ENCODE data around the gene TMEM179. TPM values are rescaled to one million over a fixed set of nuclear protein-coding genes. Genes with fewer than 3 reads are reported as not detected.
A peak's percentile ranks its signal among the peaks of the same experiment; 100 is the strongest.
"Not testable (repeated sequence)": the region's sequence is repeated elsewhere in the genome, so short reads cannot be mapped to it uniquely, and the experiment has no call there.

TMEM179 gene
- total RNA-seq, result 1 to 10 TPM; 2.6 to 9.6 TPM

DNA sequence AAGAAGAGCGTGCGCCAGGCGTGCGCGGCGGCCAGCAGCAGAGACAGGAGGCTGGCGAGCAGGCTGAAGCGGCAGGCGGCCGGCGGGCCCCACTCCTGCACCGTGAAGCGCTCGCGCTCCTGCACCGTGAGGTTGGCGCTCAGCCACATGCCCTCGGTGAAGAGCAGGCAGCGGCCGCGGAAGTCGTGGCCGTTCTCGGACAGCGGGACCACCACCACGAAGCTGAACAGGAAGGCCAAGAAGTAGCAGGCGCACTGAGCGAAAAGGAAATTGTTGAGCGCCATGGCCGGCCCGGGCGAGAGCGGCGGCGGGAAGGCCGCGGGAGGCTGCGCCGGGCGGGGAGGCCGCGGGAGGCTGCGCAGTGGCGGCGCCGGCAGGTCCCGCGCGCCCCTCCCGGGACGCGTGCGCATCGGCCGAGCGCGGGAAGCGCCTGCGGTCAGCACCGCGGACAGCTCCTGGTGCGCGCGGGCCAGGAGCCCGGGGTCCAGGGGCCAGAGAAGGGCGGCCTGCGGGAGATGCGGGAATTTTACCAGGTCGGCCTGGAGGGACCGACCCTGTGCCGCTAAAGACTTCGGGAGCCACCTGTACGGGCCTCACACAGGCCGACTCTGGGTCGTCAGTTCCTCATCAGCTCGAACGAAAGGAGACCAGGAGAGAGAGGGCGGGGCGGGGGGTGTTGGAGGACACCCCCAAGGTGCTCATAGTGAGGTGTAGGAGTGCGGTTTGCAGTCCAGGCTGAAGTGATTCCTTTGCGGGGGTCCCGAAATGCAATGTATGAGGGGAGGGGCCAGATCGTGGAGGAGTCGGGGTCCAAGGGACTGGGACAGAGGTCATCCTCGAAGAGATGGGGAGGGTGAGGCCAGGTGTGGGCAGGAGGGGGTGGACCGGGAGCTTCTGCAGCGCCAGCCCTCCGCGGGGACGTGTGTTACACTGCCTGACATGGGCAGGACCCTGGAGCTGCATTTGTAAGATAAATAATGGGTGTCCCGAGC is at the start of gene TMEM179:
TMEM179 (minus strand) TSS at position 315 of the 992 bp plus-strand sequence; CDS start at position 284, 31 bp downstream.
- 4 to 23% methylated on average over 17 to 88 of the region's 91 CpGs for WGBS, 2 donors
- Histone ChIP-seq H3K36me3 (replicated peaks in 1 of 2; ENCODE audit: insufficient read depth in 1 of 2, low read depth in 2 of 2) (no peaks in the 10 kb centered on the region), H3K4me3 (no peak within 1 kb of the TSS), H3K27me3 (peaks cover 0 to 8% of the 10 kb centered on the region in 2 donors), H3K4me1 (peaks cover 7% of the 10 kb centered on the region), H3K27ac (no peak within 1 kb of the TSS), H3K9me3 (no peaks in the 10 kb centered on the region)
- intact Hi-C loops (cut with DNase I), result no loop called here
- TF ChIP-seq, protein P1, sequence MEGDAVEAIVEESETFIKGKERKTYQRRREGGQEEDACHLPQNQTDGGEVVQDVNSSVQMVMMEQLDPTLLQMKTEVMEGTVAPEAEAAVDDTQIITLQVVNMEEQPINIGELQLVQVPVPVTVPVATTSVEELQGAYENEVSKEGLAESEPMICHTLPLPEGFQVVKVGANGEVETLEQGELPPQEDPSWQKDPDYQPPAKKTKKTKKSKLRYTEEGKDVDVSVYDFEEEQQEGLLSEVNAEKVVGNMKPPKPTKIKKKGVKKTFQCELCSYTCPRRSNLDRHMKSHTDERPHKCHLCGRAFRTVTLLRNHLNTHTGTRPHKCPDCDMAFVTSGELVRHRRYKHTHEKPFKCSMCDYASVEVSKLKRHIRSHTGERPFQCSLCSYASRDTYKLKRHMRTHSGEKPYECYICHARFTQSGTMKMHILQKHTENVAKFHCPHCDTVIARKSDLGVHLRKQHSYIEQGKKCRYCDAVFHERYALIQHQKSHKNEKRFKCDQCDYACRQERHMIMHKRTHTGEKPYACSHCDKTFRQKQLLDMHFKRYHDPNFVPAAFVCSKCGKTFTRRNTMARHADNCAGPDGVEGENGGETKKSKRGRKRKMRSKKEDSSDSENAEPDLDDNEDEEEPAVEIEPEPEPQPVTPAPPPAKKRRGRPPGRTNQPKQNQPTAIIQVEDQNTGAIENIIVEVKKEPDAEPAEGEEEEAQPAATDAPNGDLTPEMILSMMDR (IDR thresholded peaks at IDR 0.05), result no peak
- TF ChIP-seq POLR2A (IDR thresholded peaks at IDR 0.05), result no peak
- ATAC-seq (peak; percentile 75), DNase-seq (peak in 2 of 4 donors; percentile 18 to 51)

DNA sequence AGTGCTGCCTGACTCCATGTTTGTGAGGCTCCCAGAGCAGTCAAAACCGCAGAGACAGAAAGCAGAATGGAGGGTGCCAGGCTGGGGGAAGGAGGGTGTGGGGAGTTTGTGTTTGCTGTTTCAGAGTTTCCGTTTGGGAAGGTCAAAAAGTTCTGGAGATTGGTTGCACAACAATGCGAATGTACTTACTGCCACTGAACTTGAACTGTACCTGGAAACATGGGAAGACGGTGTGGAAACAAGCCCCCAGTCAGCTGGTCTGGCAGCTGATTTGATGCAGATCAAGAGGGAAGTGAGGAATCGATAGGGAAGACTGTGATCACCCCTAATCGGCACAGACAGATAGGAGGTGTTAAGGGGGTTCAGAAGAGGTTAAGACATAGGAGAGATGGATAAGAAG is 49.5 kb upstream of the TMEM179 start:
- no peak overlapping the region for H3K27ac ChIP-seq
- H3K4me3 ChIP-seq, result no peak overlapping the region
- 39 to 54% methylated on average over 6 of the region's 6 CpGs for WGBS, 2 donors
- intact Hi-C loops (cut with DNase I), result loop anchor here (5.0 kb wide), 1 partner anchor 48 kb away; no protein-coding TSS in a partner anchor
- no peak for DNase-seq
- no peaks in the 10 kb centered on the region for H3K9me3 ChIP-seq
- H3K36me3 ChIP-seq (replicated peaks in 1 of 2; ENCODE audit: insufficient read depth in 1 of 2, low read depth in 2 of 2), result no peaks in the 10 kb centered on the region
- no peak for ATAC-seq
- TF ChIP-seq, protein P1 (IDR thresholded peaks at IDR 0.05), result no peak
- no peak for TF ChIP-seq POLR2A (IDR thresholded peaks at IDR 0.05)
- H3K4me1 ChIP-seq, result peaks cover 23% of the 10 kb centered on the region
- no peaks in the 10 kb centered on the region for H3K27me3 ChIP-seq

DNA sequence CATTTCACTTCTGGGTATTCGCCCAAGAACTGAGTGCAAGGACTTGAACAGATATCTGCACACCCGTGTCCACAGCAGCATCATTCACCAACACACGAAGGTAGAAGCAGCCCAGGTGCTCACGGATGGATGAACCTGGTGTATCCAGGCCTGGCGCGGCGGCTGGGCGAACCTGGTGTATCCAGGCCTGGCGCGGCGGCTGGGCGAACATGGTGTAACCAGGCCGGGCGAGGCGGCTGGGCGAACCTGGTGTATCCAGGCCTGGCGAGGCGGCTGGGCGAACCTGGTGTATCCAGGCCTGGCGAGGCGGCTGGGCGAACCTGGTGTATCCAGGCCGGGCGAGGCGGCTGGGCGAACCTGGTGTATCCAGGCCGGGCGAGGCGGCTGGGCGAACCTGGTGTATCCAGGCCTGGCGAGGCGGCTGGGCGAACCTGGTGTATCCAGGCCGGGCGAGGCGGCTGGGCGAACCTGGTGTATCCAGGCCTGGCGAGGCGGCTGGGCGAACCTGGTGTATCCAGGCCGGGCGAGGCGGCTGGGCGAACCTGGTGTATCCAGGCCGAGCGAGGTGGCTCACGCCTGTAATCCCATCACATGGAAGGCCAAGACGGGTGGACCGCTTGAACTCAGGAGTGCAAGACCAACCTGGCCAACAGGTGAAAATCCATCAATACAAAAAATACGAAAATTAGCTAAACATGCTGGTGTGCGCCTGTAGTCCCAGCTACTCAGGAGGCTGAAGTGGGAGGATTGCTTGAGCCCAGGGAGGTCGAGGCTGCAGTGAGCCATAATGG is 48.8 kb upstream of the TMEM179 start:
- DNase-seq; ATAC-seq; H3K9me3 ChIP-seq; H3K27me3 ChIP-seq; H3K27ac ChIP-seq; H3K4me3 ChIP-seq; H3K36me3 ChIP-seq (replicated peaks in 1 of 2; ENCODE audit: insufficient read depth in 1 of 2, low read depth in 2 of 2): not testable (repeated sequence)
- peaks cover 19% of the 10 kb centered on the region for H3K4me1 ChIP-seq
- WGBS, 2 donors, result 91 to 95% methylated on average over 26 to 45 of the region's 52 CpGs
- intact Hi-C loops (cut with DNase I), result loop anchor here (5.0 kb wide), 1 partner anchor 49 kb away; no protein-coding TSS in a partner anchor

DNA sequence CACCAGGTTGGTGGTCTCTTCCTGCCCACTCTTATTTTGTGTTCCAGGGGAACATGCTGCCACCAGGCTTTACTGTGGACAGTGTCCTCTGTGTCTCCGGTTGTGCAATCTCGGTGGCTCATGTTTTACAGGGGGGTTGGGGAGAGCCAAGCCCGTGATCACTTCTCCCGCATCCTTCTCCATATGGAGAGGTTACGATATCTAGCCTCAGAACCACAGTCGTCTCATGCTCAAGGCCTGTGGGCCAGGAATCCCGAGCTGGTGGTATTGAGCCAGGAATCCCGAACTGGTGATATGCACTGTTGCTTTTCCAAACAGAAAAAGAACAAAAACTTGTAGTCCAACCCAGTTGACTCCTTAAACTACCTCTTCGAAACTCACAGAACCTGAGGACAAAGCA is 47.8 kb upstream of the TMEM179 start:
- Histone ChIP-seq H3K27ac (no peak overlapping the region), H3K27me3 (no peaks in the 10 kb centered on the region), H3K9me3 (no peaks in the 10 kb centered on the region), H3K36me3 (replicated peaks in 1 of 2; ENCODE audit: insufficient read depth in 1 of 2, low read depth in 2 of 2) (no peaks in the 10 kb centered on the region), H3K4me3 (no peak overlapping the region), H3K4me1 (peaks cover 10% of the 10 kb centered on the region)
- ATAC-seq (no peak), DNase-seq (no peak)
- intact Hi-C loops (cut with DNase I), result loop anchor here (5.0 kb wide), 1 partner anchor 50 kb away; no protein-coding TSS in a partner anchor
- 91 to 98% methylated on average over 8 to 9 of the region's 9 CpGs for WGBS, 2 donors
- TF ChIP-seq, protein P1 (IDR thresholded peaks at IDR 0.05), result no peak
- no peak for TF ChIP-seq POLR2A (IDR thresholded peaks at IDR 0.05)

DNA sequence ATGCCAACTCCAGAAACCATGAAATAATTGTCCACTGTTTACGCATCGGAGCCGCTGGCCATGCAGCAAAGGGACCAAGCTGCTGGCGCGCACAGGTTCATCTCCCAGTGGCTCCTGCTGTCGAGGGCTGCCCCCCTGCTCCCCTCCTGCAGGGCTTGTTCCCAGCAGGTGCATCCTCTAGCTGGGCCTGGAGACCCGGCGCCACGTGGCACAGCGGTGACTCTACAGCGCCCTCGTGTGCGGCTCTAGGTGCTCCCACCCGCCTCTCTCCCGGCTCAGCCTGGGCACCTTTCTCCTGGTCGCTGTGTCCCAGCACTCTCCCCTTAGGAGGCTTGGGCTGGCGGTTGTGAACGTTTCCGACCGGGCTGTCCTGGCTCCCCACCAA is 47.3 kb upstream of the TMEM179 start:
- intact Hi-C loops (cut with DNase I), result loop anchor here (5.0 kb wide), 1 partner anchor 50 kb away; no protein-coding TSS in a partner anchor
- Histone ChIP-seq H3K9me3 (no peaks in the 10 kb centered on the region), H3K36me3 (replicated peaks in 1 of 2; ENCODE audit: insufficient read depth in 1 of 2, low read depth in 2 of 2) (no peaks in the 10 kb centered on the region), H3K4me3 (no peak overlapping the region), H3K4me1 (peaks cover 10% of the 10 kb centered on the region), H3K27me3 (no peaks in the 10 kb centered on the region), H3K27ac (no peak overlapping the region)
- ATAC-seq (no peak), DNase-seq (no peak)
- WGBS, 2 donors, result 78 to 86% methylated on average over 5 to 20 of the region's 20 CpGs
- TF ChIP-seq POLR2A (IDR thresholded peaks at IDR 0.05), result no peak
- TF ChIP-seq, protein P1 (IDR thresholded peaks at IDR 0.05), result no peak
